Adrenal gland (tissue), 5 donors: ENCODE measurements around the gene HBA1.

Source experiments
- POLR2A ChIP-seq, 2 donors: fragments of 450-650 bp; IDR thresholded peaks; one replicate each; pipeline ENCODE4 v1.6.1; 2017; ENCODE audit warnings: antibody characterized with exemption in 2 of 2, mild to moderate bottlenecking in 2 of 2, moderate library complexity in 1 of 2
- TF ChIP-seq, protein P1 (sequence below), 6 experiments: fragments of 450-650 bp in 4 of 6; fragments of 200-600 bp in 2 of 6; sonication (generic) in 1 of 6; IDR thresholded peaks; 1 replicate in 5 of 6; 2 replicates in 1 of 6; pipeline versions ENCODE4 v1.5.1 to v1.8.0; 2016 to 2021; ENCODE audit warnings: antibody characterized with exemption in 6 of 6, mild to moderate bottlenecking in 2 of 6, moderate library complexity in 1 of 6
- donor health status: DM: no; HTN: no; CAD: no.

DNA sequence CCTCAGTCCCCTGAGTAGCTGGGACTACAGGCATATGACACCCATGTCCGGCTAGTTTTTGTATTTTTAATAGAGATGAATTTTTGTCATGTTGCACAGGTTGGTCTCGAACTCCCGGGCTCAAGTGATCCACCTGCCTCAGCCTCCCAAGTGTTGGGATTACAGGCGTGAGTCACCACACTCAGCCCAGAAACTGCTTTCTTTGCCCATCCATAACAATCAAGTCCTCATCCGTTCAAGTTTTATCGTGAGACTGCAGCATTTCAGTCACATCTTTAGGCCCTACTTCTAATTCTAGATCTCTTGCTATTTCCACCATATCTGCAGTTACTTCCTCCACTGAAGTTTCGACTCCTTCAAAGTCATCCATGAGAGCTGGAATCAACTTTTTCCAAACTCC lies 44.4 kb upstream of the HBA1 start:
- TF ChIP-seq, protein P1, sequence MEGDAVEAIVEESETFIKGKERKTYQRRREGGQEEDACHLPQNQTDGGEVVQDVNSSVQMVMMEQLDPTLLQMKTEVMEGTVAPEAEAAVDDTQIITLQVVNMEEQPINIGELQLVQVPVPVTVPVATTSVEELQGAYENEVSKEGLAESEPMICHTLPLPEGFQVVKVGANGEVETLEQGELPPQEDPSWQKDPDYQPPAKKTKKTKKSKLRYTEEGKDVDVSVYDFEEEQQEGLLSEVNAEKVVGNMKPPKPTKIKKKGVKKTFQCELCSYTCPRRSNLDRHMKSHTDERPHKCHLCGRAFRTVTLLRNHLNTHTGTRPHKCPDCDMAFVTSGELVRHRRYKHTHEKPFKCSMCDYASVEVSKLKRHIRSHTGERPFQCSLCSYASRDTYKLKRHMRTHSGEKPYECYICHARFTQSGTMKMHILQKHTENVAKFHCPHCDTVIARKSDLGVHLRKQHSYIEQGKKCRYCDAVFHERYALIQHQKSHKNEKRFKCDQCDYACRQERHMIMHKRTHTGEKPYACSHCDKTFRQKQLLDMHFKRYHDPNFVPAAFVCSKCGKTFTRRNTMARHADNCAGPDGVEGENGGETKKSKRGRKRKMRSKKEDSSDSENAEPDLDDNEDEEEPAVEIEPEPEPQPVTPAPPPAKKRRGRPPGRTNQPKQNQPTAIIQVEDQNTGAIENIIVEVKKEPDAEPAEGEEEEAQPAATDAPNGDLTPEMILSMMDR (IDR thresholded peaks at IDR 0.05) = no peak
- TF ChIP-seq POLR2A (IDR thresholded peaks at IDR 0.05) = no peak
